HUES6 (cell line): Measurements from ENCODE around the gene RBMY1E.
"Not testable (repeated sequence)": the region's sequence is repeated elsewhere in the genome, so short reads cannot be mapped to it uniquely, and the experiment has no call there.

Source experiments
- H3K27ac ChIP-seq: 2 replicates; pipeline ENCODE4 v1.7.0; 2013; ENCODE audit warnings: low read depth, mild to moderate bottlenecking, low read length, inconsistent platforms
- H3K27me3 ChIP-seq: 2 replicates; pipeline ENCODE4 v1.6.1; 2013; ENCODE audit warnings: low read length; ENCODE audit not compliant: control insufficient read depth, insufficient read depth
- H3K36me3 ChIP-seq: 2 replicates; pipeline ENCODE4 v1.6.1; 2013; ENCODE audit warnings: low read length; ENCODE audit not compliant: control insufficient read depth, insufficient read depth
- H3K4me1 ChIP-seq: 2 replicates; pipeline ENCODE4 v1.6.1; 2013; ENCODE audit warnings: low read length; ENCODE audit not compliant: control insufficient read depth, insufficient read depth
- H3K4me3 ChIP-seq: 2 replicates; pipeline ENCODE4 v1.5.1; 2013; ENCODE audit warnings: low read depth, low read length
- H3K9ac ChIP-seq: one replicate; pipeline ENCODE4 v1.6.1; 2013; ENCODE audit warnings: mild to moderate bottlenecking, low read length
- H3K9me3 ChIP-seq: 2 replicates; pipeline ENCODE4 v1.6.1; 2013; ENCODE audit warnings: low read depth, low read length; ENCODE audit not compliant: control insufficient read depth, insufficient read depth

The RBMY1E gene

GRCh38 chrY:21917932-21918331 is at the start of gene RBMY1E:
TSS of gene RBMY1E (minus strand) at chrY:21918032. CDS start at chrY:21916054, 1,978 bp downstream.
- H3K36me3 ChIP-seq, H3K27me3 ChIP-seq, H3K4me1 ChIP-seq, H3K27ac ChIP-seq, H3K4me3 ChIP-seq, H3K9me3 ChIP-seq, H3K9ac ChIP-seq: not testable (repeated sequence)

DNA sequence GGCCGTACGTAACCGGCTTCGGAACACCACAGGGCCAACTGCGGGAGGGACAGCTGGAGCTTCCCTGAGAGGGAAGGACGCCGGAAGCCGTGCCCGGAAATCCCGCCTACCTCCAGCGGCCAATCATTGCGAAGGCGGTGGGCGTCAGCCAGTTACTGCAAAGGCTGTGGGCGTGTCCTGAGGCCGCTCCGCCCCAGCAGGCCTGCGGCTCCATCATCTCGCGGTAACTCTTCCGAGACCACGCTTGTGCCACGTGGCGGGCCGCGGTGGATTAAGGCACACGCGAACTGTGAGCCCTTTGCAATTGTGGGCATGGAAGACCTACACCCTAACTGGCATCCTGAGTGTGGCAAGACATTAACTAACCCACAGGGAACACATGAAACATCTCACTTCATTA is 23.4 kb downstream of the RBMY1E start, which contains the start of gene RBMY1D:
Gene RBMY1D (minus strand): TSS at position 101 of the 400 bp plus-strand sequence. CDS start 2,013 bp downstream, outside the sequence.
- not testable (repeated sequence) for H3K27me3 ChIP-seq, H3K4me3 ChIP-seq, H3K4me1 ChIP-seq, H3K9ac ChIP-seq, H3K27ac ChIP-seq, H3K36me3 ChIP-seq, H3K9me3 ChIP-seq

GRCh38 chrY:21869407-21870076 is 48.3 kb downstream of the RBMY1E start:
- not testable (repeated sequence) for H3K27me3 ChIP-seq, H3K4me3 ChIP-seq, H3K9ac ChIP-seq, H3K27ac ChIP-seq, H3K9me3 ChIP-seq, H3K36me3 ChIP-seq, H3K4me1 ChIP-seq
